SU-DHL-6 (cell line): ENCODE measurements around the gene CNTNAP5.

Experiments
- CTCF ChIP-seq: fragments of 200-600 bp; sonication (generic); IDR thresholded peaks from one replicate; pipeline ENCODE4 v1.5.1; 2017; ENCODE audit warnings: antibody characterized with exemption, mild to moderate bottlenecking, low read length, moderate library complexity; ENCODE audit not compliant: insufficient read depth, poor library complexity, severe bottlenecking
- EZH2phosphoT487 ChIP-seq: fragments of 200-600 bp; sonication (generic), shearing (Covaris generic); conservative IDR thresholded peaks from 2 replicates; pipeline ENCODE4 v1.6.1; 2018; ENCODE audit warnings: mild to moderate bottlenecking, antibody characterized with exemption, low read length, moderate library complexity, mixed read lengths

GRCh38 chr2:124081154-124081716 is 56.1 kb downstream of the CNTNAP5 start:
- TF ChIP-seq CTCF, result no peak
- TF ChIP-seq EZH2phosphoT487, result no peak
